Common myeloid progenitor, CD34-positive (primary cell): ENCODE results near the gene FASN.
A peak's percentile ranks its signal among the peaks of the same experiment; 100 is the strongest.

Experiments
- CTCF ChIA-PET: fragments of 350-600 bp; sonication (Branson Sonifier 250); formaldehyde crosslinking; loops from one replicate; lab custom pipeline; 2021; ENCODE audit warnings: antibody characterized with exemption; lab: Charles Lee
- POLR2A ChIA-PET: fragments of 350-600 bp; sonication (Branson Sonifier 250); formaldehyde crosslinking; loops from one replicate; lab custom pipeline; 2021; ENCODE audit warnings: antibody characterized with exemption; lab: Charles Lee
- DNase-seq, 3 donors: peaks; one replicate each; pipeline versions ENCODE4 v3.0.0 to v3.0.0-alpha.2; 2013
- H3K27ac ChIP-seq, 2 experiments: 1 replicate in 1 of 2; 2 replicates in 1 of 2; pipeline ENCODE4 v1.7.0; 2013; ENCODE audit warnings: inconsistent platforms in 2 of 2, low read length in 2 of 2, mild to moderate bottlenecking in 2 of 2, low read depth in 1 of 2, moderate library complexity in 1 of 2; ENCODE audit not compliant: severe bottlenecking in 2 of 2, insufficient read depth in 1 of 2, poor library complexity in 1 of 2
- H3K27me3 ChIP-seq, 5 experiments: replicated peaks in 2 of 5; 1 replicate in 3 of 5; 2 replicates in 2 of 5; pipeline versions ENCODE4 v1.6.1 to v1.7.0; 2013; ENCODE audit warnings: low read length in 4 of 5, mild to moderate bottlenecking in 2 of 5, moderate library complexity in 2 of 5, inconsistent platforms in 1 of 5; ENCODE audit not compliant: insufficient read depth in 5 of 5, control insufficient read depth in 4 of 5
- H3K36me3 ChIP-seq, 4 experiments: 1 replicate in 2 of 4; 2 replicates in 2 of 4; pipeline versions ENCODE4 v1.6.1 to v1.7.0; 2013; ENCODE audit warnings: low read length in 3 of 4, control low read depth in 1 of 4, mild to moderate bottlenecking in 1 of 4; ENCODE audit not compliant: control insufficient read depth in 4 of 4, insufficient read depth in 4 of 4
- H3K4me1 ChIP-seq, 4 experiments: 1 replicate in 3 of 4; 2 replicates in 1 of 4; pipeline versions ENCODE4 v1.6.1 to v1.7.1; 2013; ENCODE audit warnings: low read length in 3 of 4, mild to moderate bottlenecking in 3 of 4, control low read depth in 1 of 4, inconsistent platforms in 1 of 4, moderate library complexity in 1 of 4; ENCODE audit not compliant: control insufficient read depth in 4 of 4, insufficient read depth in 4 of 4; ENCODE audit errors: control extremely low read depth in 1 of 4
- H3K4me3 ChIP-seq, 7 experiments: 1 replicate in 4 of 7; 2 replicates in 3 of 7; pipeline versions ENCODE4 v1.5.1 to v1.7.0; 2013; ENCODE audit warnings: mild to moderate bottlenecking in 7 of 7, low read length in 6 of 7, moderate library complexity in 6 of 7, inconsistent platforms in 2 of 7, low read depth in 2 of 7, control low read depth in 1 of 7; ENCODE audit not compliant: insufficient read depth in 4 of 7, control insufficient read depth in 1 of 7; ENCODE audit errors: extremely low read depth in 1 of 7
- H3K9me3 ChIP-seq, 5 experiments: 1 replicate in 4 of 5; 2 replicates in 1 of 5; pipeline versions ENCODE4 v1.6.1 to v1.7.1; 2013; ENCODE audit warnings: low read length in 4 of 5, mild to moderate bottlenecking in 2 of 5, inconsistent platforms in 1 of 5, low read depth in 1 of 5, moderate library complexity in 1 of 5; ENCODE audit not compliant: control insufficient read depth in 4 of 5, insufficient read depth in 2 of 5; ENCODE audit errors: control extremely low read depth in 1 of 5
- WGBS: methylation state at CpG from one replicate; pipeline ENCODE4 v1.1.5; 2013; ENCODE audit not compliant: insufficient coverage; 5-methylcytosine and 5-hydroxymethylcytosine counted together

The FASN gene

DNA sequence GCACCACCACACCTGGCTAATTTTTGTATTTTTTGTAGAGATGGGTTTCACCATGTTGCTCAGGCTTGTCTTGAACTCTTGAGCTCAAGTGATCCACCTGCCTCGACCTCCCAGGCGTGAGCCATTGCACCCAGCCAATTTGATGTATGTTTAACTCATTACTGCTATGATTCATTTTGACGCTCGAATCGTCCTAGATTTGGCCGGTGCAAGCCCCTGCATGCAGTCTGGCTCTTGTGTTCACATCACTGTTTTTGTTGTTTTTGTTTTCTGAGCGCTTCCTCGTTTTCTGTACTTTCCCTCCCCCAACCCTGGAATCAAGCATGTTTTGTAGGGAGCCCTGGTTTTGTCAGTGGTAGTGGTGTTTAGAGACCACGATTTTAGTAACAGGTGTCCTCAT lies 24.6 kb downstream of the FASN start:
- POLR2A ChIA-PET, result no interaction called here
- CTCF ChIA-PET, result no interaction called here
- H3K9me3 ChIP-seq, result no peaks in the 10 kb centered on the region
- no peaks in the 10 kb centered on the region for H3K4me1 ChIP-seq
- H3K27ac ChIP-seq, result no peak overlapping the region
- no peaks in the 10 kb centered on the region for H3K27me3 ChIP-seq
- WGBS, result 93% methylated on average over 6 of the region's 9 CpGs
- peaks cover 0 to 11% (median under 1%) of the 10 kb centered on the region in 4 experiments for H3K36me3 ChIP-seq
- no peak for DNase-seq
- H3K4me3 ChIP-seq, result no peak overlapping the region

DNA sequence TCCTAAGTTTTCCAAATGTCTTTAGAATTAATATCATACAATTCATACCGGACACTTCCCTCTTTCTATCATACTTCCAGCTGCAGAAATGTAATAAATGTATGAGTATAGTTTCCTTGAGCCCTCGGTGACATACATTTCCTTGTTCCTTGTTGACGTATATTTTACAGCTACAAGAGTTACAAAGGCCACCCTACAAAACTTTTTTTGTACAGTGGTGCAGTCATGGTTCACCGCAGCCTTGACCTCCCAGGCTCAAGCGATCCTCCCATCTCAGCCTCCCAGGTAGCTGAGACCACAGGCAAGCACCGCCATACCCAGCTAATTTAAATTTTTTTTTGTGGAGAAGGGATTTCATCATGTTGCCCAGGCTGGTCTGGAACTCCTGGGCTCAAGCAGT lies 25.2 kb downstream of the FASN start:
- no peaks in the 10 kb centered on the region for H3K27me3 ChIP-seq
- ChIA-PET CTCF (no interaction called here), POLR2A (no interaction called here)
- no peak overlapping the region for H3K4me3 ChIP-seq
- 100% methylated on average over 2 of the region's 6 CpGs for WGBS
- H3K4me1 ChIP-seq, result no peaks in the 10 kb centered on the region
- H3K27ac ChIP-seq, result no peak overlapping the region
- no peaks in the 10 kb centered on the region for H3K9me3 ChIP-seq
- peaks cover 0 to 5% (median 0%) of the 10 kb centered on the region in 4 experiments for H3K36me3 ChIP-seq
- no peak for DNase-seq

DNA sequence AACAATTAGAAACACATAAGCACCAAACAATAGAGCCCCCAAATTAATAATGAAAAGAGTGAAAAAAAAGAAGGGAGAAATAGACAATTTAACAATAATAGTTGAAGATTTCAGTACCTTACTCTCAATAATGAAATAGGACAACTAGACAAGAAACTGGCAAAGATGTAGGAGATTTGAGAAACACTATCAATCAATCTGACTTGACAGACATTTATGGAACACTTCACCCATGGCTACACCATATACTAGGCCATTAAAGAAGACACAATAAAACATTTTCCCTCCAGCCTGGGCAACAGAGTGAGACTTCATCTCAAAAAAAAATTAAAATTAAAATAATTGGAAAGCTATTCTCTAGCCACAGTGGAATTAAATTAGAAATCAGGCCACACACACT lies 27.4 kb downstream of the FASN start:
- Histone ChIP-seq H3K27me3 (no peaks in the 10 kb centered on the region), H3K36me3 (no peaks in the 10 kb centered on the region), H3K4me3 (no peak overlapping the region), H3K4me1 (peaks cover 0 to 8% (median 5%) of the 10 kb centered on the region in 4 experiments), H3K27ac (no peak overlapping the region), H3K9me3 (no peaks in the 10 kb centered on the region)
- no peak for DNase-seq
- ChIA-PET CTCF (interaction anchor here (1.5 kb wide), 1 partner anchor 36 kb away, joined by 3 read pairs; no protein-coding TSS in a partner anchor), POLR2A (no interaction called here)

DNA sequence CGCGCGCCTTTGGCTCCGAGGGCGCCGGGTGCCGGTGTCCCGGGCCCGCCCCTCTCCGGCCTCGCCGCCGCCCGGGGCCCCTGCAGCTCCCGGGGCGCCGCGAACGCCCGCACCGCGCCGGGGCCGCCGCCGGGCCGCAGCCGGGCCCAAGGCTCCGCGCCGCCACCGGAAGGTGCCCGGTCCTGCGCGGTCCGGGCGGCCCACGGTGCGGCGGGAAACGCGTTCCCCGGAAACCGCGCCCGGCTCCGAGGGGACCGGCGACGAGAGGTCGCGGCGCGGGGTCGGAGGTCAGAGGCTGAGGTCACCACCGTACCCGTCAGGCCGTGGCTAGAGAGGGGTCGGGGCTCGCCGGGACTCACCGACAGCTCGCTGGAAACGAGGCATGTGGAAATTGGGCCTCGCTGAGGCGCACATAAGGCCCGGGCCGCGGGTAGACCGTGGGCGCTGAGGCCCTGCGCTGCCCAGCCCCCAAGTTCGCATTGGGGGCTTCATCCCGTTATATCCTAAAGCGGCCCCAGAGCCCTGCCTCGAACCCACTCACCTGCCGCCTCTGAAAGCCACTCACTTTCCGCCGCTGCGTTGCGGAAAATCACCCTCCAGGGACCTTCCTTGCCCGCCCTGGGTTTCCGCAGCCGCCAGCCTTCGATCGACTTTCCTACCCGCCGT lies 32.3 kb downstream of the FASN start, which contains the start of gene DUS1L:
Gene DUS1L (minus strand): TSS at position 167 of the 666 bp plus-strand sequence. CDS start 745 bp downstream, outside the sequence.
- POLR2A ChIA-PET, result interaction anchor here (1.0 kb wide), 1 partner anchor 35 kb away, joined by 4 read pairs; no protein-coding TSS in a partner anchor

DNA sequence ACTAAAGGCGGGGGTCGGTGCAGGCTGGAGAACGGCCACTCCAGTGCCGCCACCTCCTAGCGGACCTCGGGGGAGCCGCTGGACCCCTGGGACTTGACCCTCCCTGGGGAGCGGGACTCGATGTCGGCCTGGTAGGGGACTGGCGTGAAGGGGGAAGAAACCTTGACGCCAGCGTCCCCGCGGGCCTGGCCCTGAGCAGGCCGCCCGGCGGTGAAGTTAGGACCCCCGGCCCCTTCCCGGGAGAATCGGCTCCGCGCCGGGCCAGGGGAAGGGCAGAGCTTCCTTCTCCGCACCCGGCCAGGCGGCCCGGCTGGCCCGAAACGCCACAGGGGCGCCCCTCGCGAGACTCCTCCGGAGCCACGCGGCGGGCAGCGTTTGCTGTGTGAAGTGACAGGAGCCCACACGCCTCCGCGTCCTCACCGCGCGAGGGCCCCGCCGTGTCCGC lies 32.8 kb downstream of the FASN start:
- Histone ChIP-seq H3K9me3 (no peaks in the 10 kb centered on the region), H3K27me3 (no peaks in the 10 kb centered on the region), H3K4me1 (peaks cover 0 to 24% (median 16%) of the 10 kb centered on the region in 4 experiments), H3K27ac (peak overlapping the region; percentile 25 to 85), H3K36me3 (peaks cover 7 to 42% (median 29%) of the 10 kb centered on the region in 4 experiments), H3K4me3 (peak overlapping the region; percentile 50 to 89 (median 74))
- peak; percentile 30 to 56 (median 42) for DNase-seq
- CTCF ChIA-PET, result interaction anchor here (1.1 to 1.4 kb wide), 2 partner anchors 28 to 41 kb away, joined by 3 read pairs; partner anchors contain the start of gene DCXR
- POLR2A ChIA-PET, result interaction anchor here (1.0 kb wide), 1 partner anchor 35 kb away, joined by 4 read pairs; no protein-coding TSS in a partner anchor
- 1% methylated on average over 47 of the region's 47 CpGs for WGBS

More for the DNA sequence above, 32.3 kb downstream of the FASN start, which contains the start of gene DUS1L:
- H3K4me1 ChIP-seq, result peaks cover 0 to 24% (median 16%) of the 10 kb centered on the region in 4 experiments
- peaks cover 6 to 36% (median 23%) of the 10 kb centered on the region in 4 experiments for H3K36me3 ChIP-seq
- H3K9me3 ChIP-seq, result no peaks in the 10 kb centered on the region
- H3K27ac ChIP-seq, result peak within 1 kb of the TSS; percentile 40 to 85
- CTCF ChIA-PET, result interaction anchor here (0.6 to 1.4 kb wide), 6 partner anchors 16 to 81 kb away, joined by 3 to 4 read pairs (median 4); partner anchors contain the start of gene DCXR
- 6% methylated on average over 80 of the region's 88 CpGs for WGBS
- peak; percentile 59 to 71 (median 64) for DNase-seq
- H3K27me3 ChIP-seq, result no peaks in the 10 kb centered on the region
- H3K4me3 ChIP-seq, result peak within 1 kb of the TSS; percentile 50 to 89 (median 74)

DNA sequence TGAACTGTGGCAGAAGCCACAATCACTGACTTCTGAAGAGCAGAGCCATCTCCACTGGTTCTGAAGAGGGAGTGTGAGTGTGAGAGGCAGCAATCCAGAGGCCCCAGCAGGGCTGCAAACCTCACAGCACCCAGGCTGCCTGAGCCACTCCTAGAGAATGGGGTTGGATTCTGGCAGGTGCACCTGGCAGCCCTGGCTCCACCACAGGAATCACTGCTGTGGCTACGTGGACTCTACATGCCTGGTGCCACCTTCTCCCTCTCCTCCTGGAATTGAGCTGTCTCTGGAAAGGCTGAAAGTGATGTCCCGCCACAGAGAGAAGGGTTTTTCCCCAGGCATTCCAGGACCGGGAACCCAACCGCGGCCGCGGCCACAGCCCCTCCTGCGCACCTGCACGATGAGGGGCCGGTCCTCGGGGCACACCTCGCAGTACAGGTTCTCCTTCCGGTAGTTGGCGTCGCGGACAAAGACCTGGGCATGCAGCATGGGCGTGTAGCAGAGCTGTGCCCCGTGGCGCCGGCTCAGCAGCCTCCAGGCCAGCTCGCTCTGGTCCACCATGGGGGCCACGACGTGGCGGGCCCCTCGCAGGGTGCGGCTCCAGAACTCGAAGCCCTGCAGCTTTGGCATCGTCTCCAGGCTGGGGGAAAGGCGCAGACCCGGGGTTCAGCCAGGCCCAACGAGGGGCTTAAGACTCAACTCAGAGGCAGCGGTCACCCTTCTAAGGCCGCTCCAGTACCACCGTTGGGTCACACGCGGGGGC lies 33.4 kb downstream of the FASN start:
- Histone ChIP-seq H3K4me1 (peaks cover 0 to 24% (median 16%) of the 10 kb centered on the region in 4 experiments), H3K4me3 (peak overlapping the region; percentile 50 to 89 (median 74)), H3K36me3 (peaks cover 7 to 48% (median 34%) of the 10 kb centered on the region in 4 experiments), H3K9me3 (no peaks in the 10 kb centered on the region), H3K27ac (peak overlapping the region in 1 of 2 experiments; percentile 85), H3K27me3 (no peaks in the 10 kb centered on the region)
- CTCF ChIA-PET, result interaction anchor here (0.7 kb wide), 1 partner anchor 32 kb away, joined by 3 read pairs; no protein-coding TSS in a partner anchor
- POLR2A ChIA-PET, result interaction anchor here (0.5 to 1.0 kb wide), 2 partner anchors 34 to 359 kb away, joined by 3 to 4 read pairs; no protein-coding TSS in a partner anchor
- 47% methylated on average over 31 of the region's 36 CpGs for WGBS
- DNase-seq, result no peak
